ENCODE measurements around the gene ERN2. TPM values are rescaled to one million over a fixed set of nuclear protein-coding genes. Genes with fewer than 3 reads are reported as not detected.
A peak's percentile ranks its signal among the peaks of the same experiment; 100 is the strongest.

Gene ERN2
- total and polyA plus RNA-seq, 2 of the 13 experiments (the other 11 are each of a cell fraction or from before 2014, with no cell fraction given), result 2.2 to 3.5 TPM

- TF ChIP-seq PRDM10 (CRISPR knock-in tag; IDR thresholded peaks at IDR 0.05; ENCODE audit: low read depth) (0 out of 2 replicates have a peak, but pooled peaks have one; percentile 64), ZNF225 (CRISPR knock-in tag; IDR thresholded peaks at IDR 0.05) (peak; percentile 97), ZNF160 (CRISPR knock-in tag; IDR thresholded peaks at IDR 0.05) (peak; percentile 74), ZNF7 (CRISPR knock-in tag; IDR thresholded peaks at IDR 0.05) (peak; percentile 30; the same call in 1 of the 2 replicates), CC2D1A (CRISPR knock-in tag; IDR thresholded peaks at IDR 0.05) (no peak), ATF1 (CRISPR knock-in tag; IDR thresholded peaks at IDR 0.05) (peak; percentile 74; the same call in 1 of the 2 replicates), ZNF318 (CRISPR knock-in tag; IDR thresholded peaks at IDR 0.05) (peak; percentile 84; the same call in 1 of the 2 replicates), ARID2 (CRISPR knock-in tag; IDR thresholded peaks at IDR 0.05; ENCODE audit: borderline replicate concordance) (peak; percentile 86; the same call in 1 of the 2 replicates), DR1 (CRISPR knock-in tag; IDR thresholded peaks at IDR 0.05) (peak; percentile 95), RFXAP (CRISPR knock-in tag; IDR thresholded peaks at IDR 0.05; ENCODE audit: borderline replicate concordance) (peak; percentile 95), CEBPZ (IDR thresholded peaks at IDR 0.05; ENCODE audit: low read length) (no peak)
Observed at GRCh38 chr16:23640931-23641765, 71.9 kb downstream of the ERN2 start, which contains the start of the genes DCTN5 and PALB2 (continued).

Data from HepG2 (cell line).